Endothelial cell of hepatic sinusoid (primary cell): ENCODE data around the gene SEBOX.

ENCODE experiments used
- in situ Hi-C: cut with HindIII; loops from 2 replicates; pipeline ENCODE4 v1.10.0; 2017; ENCODE audit warnings: low sequenced_read_pairs

The SEBOX gene

GRCh38 chr17:28394337-28395116 is 29.5 kb upstream of the SEBOX start:
- in situ Hi-C loops, result no loop called here

GRCh38 chr17:28392491-28392890 is 27.5 kb upstream of the SEBOX start:
- in situ Hi-C loops, result no loop called here

- in situ Hi-C loops, result no loop called here
Observed at GRCh38 chr17:28391401-28391800, 26.4 kb upstream of the SEBOX start.

- in situ Hi-C loops, result no loop called here
Observed at GRCh38 chr17:28390984-28391383, 26.0 kb upstream of the SEBOX start.

GRCh38 chr17:28390563-28390962 is 25.6 kb upstream of the SEBOX start:
- in situ Hi-C loops, result no loop called here

- in situ Hi-C loops, result no loop called here
Observed at GRCh38 chr17:28390141-28390540, 25.1 kb upstream of the SEBOX start.

GRCh38 chr17:28388106-28388505 is 23.1 kb upstream of the SEBOX start:
- in situ Hi-C loops, result no loop called here

GRCh38 chr17:28386391-28386790 is 21.4 kb upstream of the SEBOX start:
- in situ Hi-C loops, result no loop called here

- in situ Hi-C loops, result no loop called here
Observed at GRCh38 chr17:28385406-28385805, 20.4 kb upstream of the SEBOX start.

GRCh38 chr17:28385037-28385400 is 20.0 kb upstream of the SEBOX start:
- in situ Hi-C loops, result no loop called here

GRCh38 chr17:28384281-28385036 is 19.5 kb upstream of the SEBOX start:
- in situ Hi-C loops, result no loop called here

- in situ Hi-C loops, result no loop called here
Observed at GRCh38 chr17:28381141-28381825, 16.3 kb upstream of the SEBOX start.

- in situ Hi-C loops, result no loop called here
Observed at GRCh38 chr17:28379814-28380801, 15.1 kb upstream of the SEBOX start.

- in situ Hi-C loops, result no loop called here
Observed at GRCh38 chr17:28372945-28373274, 7.9 kb upstream of the SEBOX start.

GRCh38 chr17:28372203-28372944 is 7.4 kb upstream of the SEBOX start:
- in situ Hi-C loops, result no loop called here

GRCh38 chr17:28371245-28372202 is 6.5 kb upstream of the SEBOX start, which contains the start of gene SARM1:
Gene SARM1, plus strand, starts transcription at chr17:28371694. Its CDS starts 339 bp downstream, at chr17:28372033.
- in situ Hi-C loops, result no loop called here

- in situ Hi-C loops, result no loop called here
Observed at GRCh38 chr17:28370744-28371103, 5.7 kb upstream of the SEBOX start.

GRCh38 chr17:28370035-28370743 is 5.2 kb upstream of the SEBOX start, which contains the start of gene VTN:
Gene VTN, minus strand, starts transcription at chr17:28370307. Its CDS starts 104 bp downstream, at chr17:28370203.
- in situ Hi-C loops, result no loop called here
